HG02571 (cell line): Measurements from ENCODE around the gene VAPA.

Experiments used
- ATAC-seq: cut with Tn5 transposase; IDR thresholded peaks from one replicate; pipeline ENCODE4 v1.9.1; 2021; ENCODE audit warnings: mild to moderate bottlenecking, moderate library complexity; ENCODE audit not compliant: unreplicated experiment

The VAPA gene

DNA sequence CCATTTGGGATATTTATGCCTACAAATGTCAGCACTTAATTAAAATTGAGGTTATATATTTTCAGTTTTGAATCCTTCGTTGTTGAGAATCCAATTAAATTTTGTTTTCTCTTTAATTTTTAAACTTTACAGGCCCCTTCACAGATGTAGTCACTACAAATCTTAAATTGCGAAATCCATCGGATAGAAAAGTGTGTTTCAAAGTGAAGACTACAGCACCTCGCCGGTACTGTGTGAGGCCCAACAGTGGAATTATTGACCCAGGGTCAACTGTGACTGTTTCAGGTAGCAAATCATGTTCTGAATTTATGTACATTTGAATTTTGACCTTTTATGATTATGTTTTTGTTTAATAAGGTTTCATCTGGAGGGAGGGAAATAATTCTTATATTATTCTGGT lies 17.9 kb downstream of the VAPA start:
- no peak for ATAC-seq

DNA sequence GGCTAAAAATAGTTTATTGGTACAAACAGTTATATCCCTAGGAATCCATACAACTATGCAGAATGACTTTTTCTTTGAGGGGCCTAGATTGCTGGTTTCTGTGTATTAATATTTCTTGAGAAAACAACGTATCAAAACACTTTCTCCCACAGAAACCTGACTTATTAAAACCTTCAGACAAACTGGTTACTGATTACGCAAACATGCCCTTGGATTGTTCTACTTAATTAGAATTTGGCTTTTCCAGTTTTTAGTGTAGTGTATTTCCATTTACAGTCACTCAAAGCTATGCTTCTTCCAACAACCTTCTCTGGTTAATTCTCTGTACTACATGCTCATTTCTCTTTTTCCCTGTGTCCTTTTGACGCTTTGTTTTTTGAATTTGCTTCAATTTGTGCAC lies 20.0 kb downstream of the VAPA start:
- ATAC-seq, result no peak

DNA sequence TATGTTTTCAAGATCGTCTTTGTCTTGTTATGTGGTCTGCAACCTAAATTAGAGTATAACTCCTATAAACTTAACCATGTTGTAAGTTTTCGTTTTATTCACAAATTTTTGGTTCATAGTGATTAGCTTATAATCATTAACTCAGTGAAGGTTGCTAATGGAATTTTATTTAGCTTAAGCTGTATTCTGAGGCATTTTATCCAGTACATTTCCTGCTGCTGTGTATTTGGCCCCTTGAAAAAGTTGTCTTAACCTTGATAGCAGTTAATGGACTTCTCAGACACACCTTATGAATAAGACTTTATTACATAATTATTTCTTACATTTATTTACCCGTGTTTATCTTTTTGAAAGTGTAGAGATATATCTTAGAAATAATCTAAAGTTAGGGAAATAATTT lies 20.5 kb downstream of the VAPA start:
- ATAC-seq, result no peak

DNA sequence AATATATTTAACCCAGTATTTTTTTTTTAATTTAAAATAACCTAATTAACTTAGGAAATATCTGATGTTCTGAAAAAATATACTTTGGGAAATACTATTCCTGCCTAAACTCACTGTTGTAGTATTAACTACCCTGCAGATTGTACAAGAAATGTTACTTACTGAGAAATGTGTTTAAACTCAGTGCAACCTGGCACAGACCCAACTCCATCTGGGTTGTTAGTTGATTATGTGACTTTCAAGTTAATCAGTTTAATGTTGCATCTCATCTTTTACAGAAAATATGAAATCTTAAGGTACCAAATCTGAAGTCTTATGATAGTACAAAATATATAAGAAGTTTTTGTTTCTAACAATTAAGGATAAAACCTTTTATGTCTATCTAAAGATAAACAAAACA lies 27.3 kb downstream of the VAPA start:
- no peak for ATAC-seq

DNA sequence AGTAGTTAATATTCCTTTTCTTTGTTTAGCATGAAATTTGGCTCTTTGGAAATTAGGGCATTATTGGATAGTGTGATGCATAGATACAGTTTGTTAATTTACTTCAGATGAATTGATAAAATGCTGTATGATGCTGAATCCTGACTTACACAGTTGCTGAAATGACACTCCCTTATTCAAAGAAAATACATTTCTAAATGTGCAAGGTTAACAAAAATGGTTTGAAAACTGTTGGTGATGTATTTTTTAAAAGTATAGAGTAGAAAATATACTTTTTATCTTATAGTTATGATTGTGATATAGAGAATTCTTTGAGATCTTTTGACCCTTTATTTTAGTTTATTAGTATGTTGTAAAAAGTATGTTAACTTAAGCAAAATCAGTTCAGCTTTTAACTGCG lies 27.8 kb downstream of the VAPA start:
- ATAC-seq, result no peak

DNA sequence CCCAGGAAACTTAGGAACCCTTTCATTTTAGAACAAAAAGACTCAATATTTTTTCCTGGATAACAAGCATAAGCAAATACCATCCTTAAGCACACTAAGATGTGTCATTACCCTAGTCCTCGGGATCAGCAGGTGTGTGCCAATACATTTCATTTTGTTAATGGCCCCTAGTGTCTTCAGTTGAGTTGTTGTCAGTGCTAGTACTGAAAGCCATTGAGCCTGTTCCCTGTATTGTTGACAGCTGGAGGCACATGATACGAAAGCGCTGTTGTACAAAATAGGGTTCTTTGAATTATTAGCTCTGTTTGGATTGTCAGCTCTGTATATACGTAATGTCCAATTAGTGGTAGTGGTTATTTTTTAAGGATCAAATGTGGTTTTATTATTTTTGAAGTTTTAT lies 29.5 kb downstream of the VAPA start:
- no peak for ATAC-seq

DNA sequence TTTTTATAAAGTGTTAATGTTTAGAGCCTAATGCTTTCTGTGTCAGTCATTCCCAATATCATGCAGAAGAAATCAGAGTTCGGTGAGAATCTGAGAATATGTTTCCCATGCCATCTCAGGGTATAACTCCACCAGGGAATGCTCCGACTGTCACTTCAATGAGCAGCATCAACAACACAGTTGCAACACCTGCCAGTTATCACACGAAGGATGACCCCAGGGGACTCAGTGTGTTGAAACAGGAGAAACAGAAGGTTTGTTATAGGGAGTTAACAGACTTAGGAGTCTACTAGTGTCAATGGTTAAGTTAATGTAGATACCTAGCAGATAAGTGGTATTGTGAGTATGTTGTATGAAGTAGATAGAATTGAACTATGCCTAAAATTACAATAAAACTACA lies 31.0 kb downstream of the VAPA start:
- ATAC-seq, result no peak

DNA sequence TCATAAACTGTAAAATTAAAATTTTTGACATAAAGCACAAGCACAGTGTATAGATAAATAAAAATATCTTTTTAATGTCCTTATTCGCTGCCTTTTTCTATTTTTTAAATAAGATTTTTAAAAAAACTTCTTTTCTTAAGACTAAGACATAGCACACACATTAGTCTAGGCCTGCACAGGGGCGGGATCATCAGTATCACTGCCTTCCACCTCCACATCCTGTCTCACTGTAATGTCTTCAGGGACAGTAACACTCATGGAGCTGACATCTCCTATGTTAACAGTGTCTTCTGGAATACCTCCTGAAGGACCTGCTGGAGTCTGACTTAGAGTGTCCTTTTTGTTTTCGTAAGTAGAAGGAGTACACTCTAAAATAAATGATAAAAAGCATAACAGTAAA lies 33.0 kb downstream of the VAPA start:
- ATAC-seq, result no peak

DNA sequence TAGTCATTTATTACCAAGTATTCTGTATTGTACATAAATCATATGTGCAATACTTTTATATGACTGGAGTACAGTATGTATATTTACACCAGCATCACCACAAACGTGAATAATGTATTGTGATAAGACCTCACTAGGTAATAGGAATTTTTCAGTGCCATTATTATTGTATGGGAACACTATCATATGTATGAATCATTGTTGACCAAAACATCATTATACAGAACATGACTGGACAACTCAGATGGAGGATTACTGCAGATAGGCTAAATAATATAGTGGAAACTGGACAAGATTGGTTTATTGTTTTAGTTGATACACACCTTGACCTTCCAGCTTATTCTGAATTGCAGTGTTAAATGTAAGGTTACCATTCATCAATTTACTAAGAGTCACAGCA lies 33.4 kb downstream of the VAPA start:
- ATAC-seq, result no peak

DNA sequence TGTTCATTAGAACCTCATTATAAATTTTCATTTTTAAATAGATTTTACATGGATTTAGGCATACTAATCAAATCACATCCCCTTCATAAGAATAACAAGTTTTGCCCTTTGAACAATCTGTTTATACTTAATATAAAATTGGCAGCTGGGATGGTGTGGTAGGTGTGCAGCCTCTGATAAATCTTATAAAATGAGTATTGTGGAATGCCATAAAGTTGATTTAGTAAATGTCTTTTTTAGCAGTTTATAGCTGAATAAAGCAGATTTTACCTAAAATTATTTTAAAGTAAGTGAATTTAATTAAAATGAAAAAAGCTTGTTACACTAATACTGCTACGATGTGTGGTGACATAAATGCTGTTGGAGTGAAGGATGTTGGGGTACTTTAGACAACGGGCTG lies 35.5 kb downstream of the VAPA start:
- no peak for ATAC-seq

DNA sequence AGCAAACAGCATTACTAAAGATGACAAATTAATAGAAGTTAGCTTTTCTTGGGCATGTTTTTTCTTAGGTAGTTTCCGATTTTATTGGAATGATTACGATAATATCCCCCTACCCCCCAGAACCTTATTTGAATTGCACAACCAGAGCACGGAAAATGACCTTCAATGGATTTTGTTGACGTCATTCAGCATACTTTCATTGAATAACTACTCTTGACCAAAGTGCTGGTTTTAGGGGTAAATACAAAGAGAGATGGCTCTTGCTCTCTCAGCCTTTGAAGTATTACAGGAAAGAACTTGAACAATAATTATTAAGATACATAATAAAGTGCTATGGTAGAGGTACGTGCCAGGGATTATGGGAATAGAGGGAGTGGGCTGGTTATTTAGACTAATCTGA lies 36.0 kb downstream of the VAPA start:
- ATAC-seq, result no peak

DNA sequence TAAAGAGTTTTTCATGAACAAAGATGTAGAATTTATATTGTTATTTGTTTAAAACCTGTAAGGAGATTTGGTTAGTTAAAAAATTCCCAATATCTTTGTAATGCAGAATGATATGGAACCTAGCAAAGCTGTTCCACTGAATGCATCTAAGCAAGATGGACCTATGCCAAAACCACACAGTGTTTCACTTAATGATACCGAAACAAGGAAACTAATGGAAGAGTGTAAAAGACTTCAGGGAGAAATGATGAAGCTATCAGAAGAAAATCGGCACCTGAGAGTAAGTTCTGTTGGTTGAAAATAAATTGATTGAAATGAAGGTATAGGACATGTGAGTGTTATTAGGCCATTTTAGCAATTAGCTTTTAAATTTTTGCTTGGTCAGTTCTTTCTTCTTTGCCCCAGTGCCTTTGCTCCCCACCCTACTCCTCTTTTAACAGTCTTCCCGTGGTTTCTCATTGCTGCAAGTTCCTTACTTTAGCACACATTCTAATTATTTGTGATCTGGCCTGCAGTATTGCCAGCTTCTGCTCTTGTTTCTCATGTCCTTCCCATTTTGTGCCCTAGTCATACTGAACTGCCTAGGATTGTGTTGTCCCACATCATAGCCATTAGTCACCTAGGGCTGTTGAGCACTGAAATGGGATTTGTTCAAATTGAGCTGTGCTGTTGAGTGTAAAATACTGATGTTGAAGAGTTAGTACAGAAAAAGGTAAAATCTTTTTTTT lies 36.6 kb downstream of the VAPA start:
- no peak for ATAC-seq

DNA sequence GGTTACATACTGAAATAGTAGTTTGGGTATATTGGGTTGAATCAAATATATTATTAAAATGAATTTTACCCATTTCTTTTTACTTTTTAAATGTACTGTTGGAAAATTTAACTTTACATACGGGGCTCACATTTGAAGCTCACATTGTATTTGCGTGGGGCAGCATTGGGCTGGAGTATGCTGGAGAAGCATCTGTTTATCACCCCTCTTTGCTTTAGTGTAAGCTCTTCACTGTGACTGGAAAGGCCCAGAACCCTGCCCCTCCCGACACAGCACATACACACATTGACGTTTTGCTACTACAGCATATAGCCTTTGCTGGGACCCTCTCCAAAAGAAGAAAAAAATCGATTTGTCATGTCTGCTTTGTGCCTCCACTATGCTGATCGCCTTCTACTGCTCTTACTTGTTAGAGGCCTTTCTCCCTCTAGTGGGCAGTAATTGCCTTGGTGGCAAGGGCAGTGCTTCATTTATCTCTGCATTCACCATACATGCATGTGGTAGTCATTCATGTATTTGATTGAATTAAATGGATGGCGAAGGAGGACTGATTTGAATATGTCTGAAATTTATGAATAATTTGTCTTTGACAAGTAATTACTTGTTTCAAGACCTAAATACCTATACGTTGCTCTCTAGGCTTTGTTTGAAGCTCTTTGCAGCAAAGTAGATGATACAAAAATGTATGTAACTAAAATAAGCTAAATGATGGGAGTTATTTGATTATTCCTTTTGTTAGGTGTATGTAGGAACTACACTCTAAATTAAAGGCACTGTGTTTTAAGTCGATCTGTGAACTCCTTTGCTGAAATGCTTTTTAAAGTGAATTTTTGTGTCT lies 37.4 kb downstream of the VAPA start:
- no peak for ATAC-seq

DNA sequence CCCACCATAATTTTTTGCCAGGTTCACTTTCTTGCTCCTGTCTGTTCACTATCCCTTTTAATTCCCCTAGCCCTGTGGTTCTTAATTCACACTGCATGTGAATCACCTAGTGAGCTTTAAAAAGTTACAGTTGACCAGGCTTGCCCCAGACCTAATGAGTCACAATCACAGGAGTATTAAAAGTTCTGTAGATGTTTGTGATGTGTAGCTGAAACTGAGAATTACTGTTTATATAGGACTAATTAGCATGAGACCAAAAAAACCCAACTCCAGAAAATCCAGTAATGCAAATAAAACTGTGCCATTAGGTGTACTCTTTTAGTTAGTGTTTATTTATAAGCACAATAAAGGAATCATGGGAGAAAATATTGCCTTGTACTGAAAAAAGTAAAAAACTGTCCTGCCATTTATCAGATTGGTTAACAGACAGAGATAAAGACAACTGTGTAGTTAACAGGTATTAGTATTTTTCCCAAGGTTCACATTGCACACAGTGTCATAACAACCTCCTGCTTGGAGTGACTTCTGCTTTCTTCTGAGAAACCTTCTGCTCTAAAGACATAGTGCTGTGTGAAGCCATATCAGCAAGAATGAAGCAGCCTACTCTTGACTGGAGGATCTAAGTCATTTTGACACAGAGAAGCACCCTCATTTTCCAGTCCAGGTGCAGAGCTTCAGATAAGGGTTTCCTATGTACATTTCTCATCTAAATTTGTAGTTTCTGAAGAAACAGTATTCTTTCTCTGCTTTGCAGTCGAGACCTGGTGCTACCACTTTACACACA lies 39.0 kb downstream of the VAPA start:
- ATAC-seq, result no peak

DNA sequence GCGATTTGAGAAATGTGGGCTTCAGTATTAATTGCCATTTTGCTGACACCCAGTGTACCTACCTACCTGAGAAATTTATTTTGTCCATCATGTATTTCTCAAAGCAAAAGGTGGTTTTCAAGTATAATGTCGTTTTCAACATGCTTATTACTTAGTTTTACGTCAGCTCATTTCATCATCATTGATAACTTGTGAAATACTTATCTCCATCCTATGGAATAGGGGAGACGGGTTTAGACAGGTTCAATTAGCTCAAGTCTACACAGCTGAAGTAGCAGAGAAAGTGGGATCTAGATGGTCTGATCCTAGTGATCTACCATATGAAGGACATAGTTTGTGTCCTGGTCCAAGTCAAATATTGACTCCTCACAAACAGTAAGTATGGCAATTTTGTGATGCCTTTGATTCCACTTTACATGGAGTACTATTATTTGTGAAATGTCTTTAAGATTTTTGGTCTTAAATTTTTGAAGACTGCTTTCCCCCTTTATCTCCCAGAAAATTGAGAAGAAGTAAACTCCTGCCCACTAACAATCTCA lies 45.1 kb downstream of the VAPA start:
- no peak for ATAC-seq

DNA sequence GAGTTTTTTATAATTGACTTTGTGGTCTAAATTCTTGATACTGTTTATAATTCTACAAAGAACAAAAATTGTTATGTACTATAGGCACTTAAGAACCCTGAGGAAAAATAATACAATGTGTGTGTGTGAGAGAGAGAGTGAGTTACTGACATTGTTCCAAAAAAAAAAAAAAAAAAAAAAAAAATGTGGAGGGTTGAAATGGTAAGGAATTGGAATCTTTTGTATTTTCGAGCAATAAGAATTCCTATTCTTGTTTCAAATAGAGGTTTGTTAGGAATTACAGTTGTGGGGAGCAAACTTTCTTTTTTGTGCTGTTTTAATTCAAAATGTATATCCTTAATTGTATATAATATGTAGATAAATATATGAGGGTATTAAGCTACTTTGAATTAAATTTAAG lies 45.7 kb downstream of the VAPA start:
- no peak for ATAC-seq

DNA sequence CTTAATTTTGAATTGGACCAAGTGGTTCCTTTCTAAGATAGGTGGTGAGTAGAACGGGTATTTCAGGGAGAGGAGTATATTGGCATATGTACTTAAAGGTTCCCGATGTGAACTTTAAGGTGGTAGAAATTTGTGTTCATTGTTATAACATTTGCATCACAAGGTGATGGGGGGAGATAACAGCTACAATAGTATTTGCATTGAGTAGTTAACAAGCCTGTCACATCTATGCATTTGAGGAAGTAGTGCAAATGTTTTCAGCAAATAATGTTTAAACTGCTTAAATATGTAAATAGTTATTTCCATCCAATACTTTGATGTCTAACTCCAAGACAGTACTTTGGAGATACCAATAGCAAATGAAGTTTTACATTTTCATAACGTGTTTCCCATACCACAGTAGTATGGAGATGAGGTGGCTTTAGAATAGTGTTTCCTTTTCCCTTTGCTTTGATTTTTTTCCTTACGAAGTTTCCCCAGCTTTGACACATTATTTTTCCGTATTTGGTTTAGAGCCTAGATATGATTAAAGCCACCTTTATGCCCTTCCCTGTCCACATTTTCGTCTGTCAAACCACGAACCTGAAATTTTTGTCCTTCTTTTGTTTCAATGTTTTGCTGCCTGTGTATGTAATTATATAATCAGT lies 46.6 kb downstream of the VAPA start:
- no peak for ATAC-seq

DNA sequence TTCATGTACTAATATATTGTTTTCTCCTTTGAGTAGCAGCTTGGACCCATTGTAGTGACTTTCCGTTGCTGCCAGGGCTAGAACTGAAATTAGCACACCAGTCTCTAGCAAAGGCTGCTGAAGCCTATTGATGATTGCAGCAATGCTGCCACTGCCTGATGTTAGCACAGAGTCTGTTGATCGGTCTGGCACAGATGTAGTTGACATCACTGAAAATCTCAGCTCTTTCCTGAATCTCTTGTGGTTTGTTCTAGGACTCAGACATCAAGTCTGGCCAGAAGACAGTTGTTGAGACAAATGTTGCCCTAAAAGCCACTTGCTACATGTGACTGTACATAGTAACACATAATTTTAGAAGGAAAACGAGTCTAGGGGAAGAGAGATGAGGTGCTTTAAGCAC lies 47.2 kb downstream of the VAPA start:
- ATAC-seq, result no peak

DNA sequence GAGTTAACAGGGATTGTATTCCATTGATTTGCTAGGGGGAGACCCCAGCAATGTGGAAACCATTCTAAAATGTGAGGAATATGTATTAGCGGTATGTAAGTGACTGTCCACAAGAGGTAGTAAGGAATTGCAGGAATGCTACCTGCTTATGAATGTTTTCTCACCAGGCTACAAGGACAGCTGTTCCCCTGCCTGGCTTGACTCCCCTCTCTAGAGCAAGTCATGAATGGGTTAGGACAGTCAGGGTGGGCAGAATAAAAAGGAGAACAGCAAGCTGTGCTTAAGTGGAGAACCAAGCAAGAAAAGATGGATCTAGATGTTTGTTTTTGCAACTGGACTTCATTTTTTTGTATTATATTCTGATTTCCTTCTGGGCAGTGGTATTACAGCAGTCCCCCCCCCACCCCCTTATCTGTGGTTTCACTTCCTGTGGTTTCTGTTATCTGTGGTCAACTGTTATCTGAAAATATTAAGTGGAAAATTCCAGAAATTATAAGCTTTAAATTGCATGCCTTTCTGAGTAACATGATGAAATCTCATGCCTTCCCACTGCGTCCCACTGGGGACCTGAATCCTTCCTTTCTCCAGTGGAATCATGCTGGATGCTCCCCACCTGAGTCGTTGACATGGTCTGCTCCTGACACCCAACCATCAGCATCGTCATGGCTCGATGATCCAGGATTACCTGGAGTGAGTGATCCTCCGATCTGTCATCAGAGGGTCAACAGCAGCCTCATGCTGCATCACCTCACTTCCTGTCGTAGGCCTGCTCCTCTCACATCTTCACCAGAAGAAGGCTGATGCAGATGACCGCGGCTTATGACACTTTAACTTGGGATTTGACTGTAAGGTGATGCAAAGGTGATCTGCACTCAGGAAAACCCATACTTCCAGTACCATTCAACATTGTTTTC lies 52.2 kb downstream of the VAPA start:
- no peak for ATAC-seq
